Neural cell (in vitro differentiated cells): Measurements from ENCODE around the gene RTN4R.

Source experiments
- EP300 ChIP-seq: fragments of 450-650 bp; conservative IDR thresholded peaks from 2 replicates; pipeline ENCODE4 v1.6.1; 2014; ENCODE audit warnings: antibody characterized with exemption, mild to moderate bottlenecking, moderate library complexity; ENCODE audit not compliant: poor library complexity, severe bottlenecking
- EZH2 ChIP-seq: fragments of 200-600, 300-800 bp; shearing (Covaris generic), sonication (generic); IDR thresholded peaks from 2 replicates; pipeline ENCODE4 v1.6.1; 2014; ENCODE audit warnings: antibody characterized with exemption, low read length, borderline replicate concordance, mild to moderate bottlenecking; ENCODE audit not compliant: insufficient read depth, poor library complexity, severe bottlenecking
- POLR2AphosphoS5 ChIP-seq: IDR thresholded peaks from 2 replicates; pipeline ENCODE4 v1.6.1; 2012
- TAF1 ChIP-seq: IDR thresholded peaks from 2 replicates; pipeline ENCODE4 v1.6.1; 2012; ENCODE audit warnings: low read depth
- TF ChIP-seq, protein P1 (sequence below): fragments of 450-650 bp; IDR thresholded peaks from 2 replicates; pipeline ENCODE4 v1.5.1; 2014; ENCODE audit warnings: antibody characterized with exemption, mild to moderate bottlenecking, moderate library complexity; ENCODE audit not compliant: poor library complexity, severe bottlenecking

DNA sequence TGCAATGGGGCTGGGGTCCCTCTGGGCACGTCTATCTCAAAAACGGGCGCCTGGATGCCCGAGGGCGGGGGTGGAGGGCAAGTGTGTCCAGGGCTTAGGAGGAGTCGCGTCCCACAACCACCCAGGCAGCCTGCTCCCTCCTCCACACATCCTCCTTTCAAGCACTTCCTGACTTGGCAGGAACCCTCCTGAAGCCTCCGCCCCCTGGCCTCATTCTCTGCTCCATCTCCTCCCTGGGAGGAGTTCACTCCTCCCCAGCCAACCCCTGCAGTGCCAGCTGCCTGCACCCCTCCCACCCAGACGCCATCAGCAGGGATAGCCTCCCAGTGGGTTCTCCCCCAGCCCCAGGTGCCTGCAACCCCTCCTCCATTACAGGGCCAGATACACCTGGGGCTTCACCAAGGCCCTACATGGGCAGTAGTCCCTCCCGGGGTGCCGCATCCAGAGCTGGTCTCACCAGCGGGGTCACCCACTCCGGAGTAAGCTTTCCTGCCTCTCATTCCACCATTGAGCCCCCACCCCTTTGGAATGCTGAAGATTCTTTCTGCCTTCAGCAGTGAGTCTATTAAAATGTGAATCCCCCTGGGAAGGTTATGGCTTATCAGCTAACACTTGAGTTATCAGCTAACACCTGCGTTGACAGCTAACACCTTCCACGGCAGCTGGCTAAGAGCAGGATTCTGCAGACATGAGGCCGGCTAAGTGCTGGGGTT, 24.4 kb downstream of the RTN4R start:
- TF ChIP-seq TAF1 (no peak), EP300 (no peak), POLR2AphosphoS5 (no peak), EZH2 (no peak)
- TF ChIP-seq, protein P1, sequence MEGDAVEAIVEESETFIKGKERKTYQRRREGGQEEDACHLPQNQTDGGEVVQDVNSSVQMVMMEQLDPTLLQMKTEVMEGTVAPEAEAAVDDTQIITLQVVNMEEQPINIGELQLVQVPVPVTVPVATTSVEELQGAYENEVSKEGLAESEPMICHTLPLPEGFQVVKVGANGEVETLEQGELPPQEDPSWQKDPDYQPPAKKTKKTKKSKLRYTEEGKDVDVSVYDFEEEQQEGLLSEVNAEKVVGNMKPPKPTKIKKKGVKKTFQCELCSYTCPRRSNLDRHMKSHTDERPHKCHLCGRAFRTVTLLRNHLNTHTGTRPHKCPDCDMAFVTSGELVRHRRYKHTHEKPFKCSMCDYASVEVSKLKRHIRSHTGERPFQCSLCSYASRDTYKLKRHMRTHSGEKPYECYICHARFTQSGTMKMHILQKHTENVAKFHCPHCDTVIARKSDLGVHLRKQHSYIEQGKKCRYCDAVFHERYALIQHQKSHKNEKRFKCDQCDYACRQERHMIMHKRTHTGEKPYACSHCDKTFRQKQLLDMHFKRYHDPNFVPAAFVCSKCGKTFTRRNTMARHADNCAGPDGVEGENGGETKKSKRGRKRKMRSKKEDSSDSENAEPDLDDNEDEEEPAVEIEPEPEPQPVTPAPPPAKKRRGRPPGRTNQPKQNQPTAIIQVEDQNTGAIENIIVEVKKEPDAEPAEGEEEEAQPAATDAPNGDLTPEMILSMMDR: no peak
